HG02759 (cell line): ENCODE data around the gene PCBP3.

Experiments
- ATAC-seq: cut with Tn5 transposase; IDR thresholded peaks from one replicate; pipeline ENCODE4 v1.9.1; 2021; ENCODE audit warnings: mild to moderate bottlenecking, moderate library complexity; ENCODE audit not compliant: unreplicated experiment

Gene PCBP3

GRCh38 chr21:45778686-45779085, 135.2 kb downstream of the PCBP3 start:
- ATAC-seq = no peak

GRCh38 chr21:45779226-45779625, 135.7 kb downstream of the PCBP3 start:
- no peak for ATAC-seq

GRCh38 chr21:45780647-45781046, 137.1 kb downstream of the PCBP3 start:
- no peak for ATAC-seq

GRCh38 chr21:45781741-45782140, 138.2 kb downstream of the PCBP3 start:
- no peak for ATAC-seq

GRCh38 chr21:45786660-45787059, 143.1 kb downstream of the PCBP3 start:
- no peak for ATAC-seq

GRCh38 chr21:45787371-45787770, 143.8 kb downstream of the PCBP3 start:
- no peak for ATAC-seq

GRCh38 chr21:45788198-45788597, 144.7 kb downstream of the PCBP3 start:
- ATAC-seq = no peak

GRCh38 chr21:45788637-45789506, 145.3 kb downstream of the PCBP3 start:
- no peak for ATAC-seq

GRCh38 chr21:45790427-45790826, 146.9 kb downstream of the PCBP3 start:
- ATAC-seq = no peak

- ATAC-seq = no peak
Measured at GRCh38 chr21:45791562-45792418, 148.3 kb downstream of the PCBP3 start.

GRCh38 chr21:45792682-45793383, 149.3 kb downstream of the PCBP3 start:
- no peak for ATAC-seq

GRCh38 chr21:45794027-45794426, 150.5 kb downstream of the PCBP3 start:
- ATAC-seq = no peak

- ATAC-seq = no peak
Measured at GRCh38 chr21:45796003-45796402, 152.5 kb downstream of the PCBP3 start.

GRCh38 chr21:45797338-45797737, 153.8 kb downstream of the PCBP3 start:
- ATAC-seq = no peak

GRCh38 chr21:45799765-45800338, 156.3 kb downstream of the PCBP3 start:
- ATAC-seq = no peak

GRCh38 chr21:45800339-45801080, 157.0 kb downstream of the PCBP3 start:
- ATAC-seq = no peak

GRCh38 chr21:45801129-45801964, 157.8 kb downstream of the PCBP3 start:
- no peak for ATAC-seq

GRCh38 chr21:45801989-45802388, 158.5 kb downstream of the PCBP3 start:
- no peak for ATAC-seq

- ATAC-seq = no peak
Measured at GRCh38 chr21:45802425-45802824, 158.9 kb downstream of the PCBP3 start.
